Thymus (tissue), 14 donors: ENCODE results near the gene COMMD3. TPM values are rescaled to one million over a fixed set of nuclear protein-coding genes. Genes with fewer than 3 reads are reported as not detected.

Experiments used
- DNase-seq, 9 donors: peaks; one replicate each; pipeline ENCODE4 v3.0.0-alpha.2; 2013; ENCODE audit warnings: low spot score in 9 of 9, low read depth in 6 of 9, missing footprints in 1 of 9
- H3K27ac ChIP-seq, 2 donors: one replicate each; pipeline ENCODE4 v1.5.1; 2013; ENCODE audit warnings: control low read depth in 1 of 2, low read depth in 1 of 2, low read length in 1 of 2, mild to moderate bottlenecking in 1 of 2, moderate library complexity in 1 of 2
- H3K27me3 ChIP-seq, 2 donors: one replicate each; pipeline ENCODE4 v1.5.1; 2013; ENCODE audit warnings: low read length in 1 of 2; ENCODE audit not compliant: control insufficient read depth in 2 of 2, insufficient read depth in 1 of 2
- H3K36me3 ChIP-seq, 2 donors: one replicate each; pipeline ENCODE4 v1.5.1; 2013; ENCODE audit warnings: low read length in 1 of 2, mild to moderate bottlenecking in 1 of 2, moderate library complexity in 1 of 2; ENCODE audit not compliant: control insufficient read depth in 2 of 2, insufficient read depth in 2 of 2
- H3K4me1 ChIP-seq, 2 donors: one replicate each; pipeline ENCODE4 v1.5.1; 2013; ENCODE audit warnings: low read length in 2 of 2; ENCODE audit not compliant: control insufficient read depth in 2 of 2, insufficient read depth in 2 of 2
- H3K4me3 ChIP-seq, 2 donors: one replicate each; pipeline ENCODE4 v1.5.1; 2013; ENCODE audit warnings: low read length in 2 of 2, control low read depth in 1 of 2, mild to moderate bottlenecking in 1 of 2
- H3K9me3 ChIP-seq, 2 donors: one replicate each; pipeline ENCODE4 v1.5.1; 2013; ENCODE audit warnings: low read length in 1 of 2, mild to moderate bottlenecking in 1 of 2; ENCODE audit not compliant: control insufficient read depth in 2 of 2, insufficient read depth in 1 of 2
- WGBS: extraction: QIAGEN DNeasy Blood & Tissue Kit; methylation state at CpG from one replicate; pipeline ENCODE4 v1.1.7; 2013; 5-methylcytosine and 5-hydroxymethylcytosine counted together
- long read RNA-seq, 10 donors: transcript quantifications; one replicate each; lab custom pipeline, GENCODE V29; 2026
- polyA plus RNA-seq: library from polyadenylated mRNA; stranded (reverse); fragments of 200-250 nt; gene quantifications from one replicate; pipeline ENCODE4 v1.2.3, GENCODE V29; 2013
- total RNA-seq: library from RNA; stranded (reverse); fragments of 120-200 nt; gene quantifications from one replicate; pipeline ENCODE4 v1.2.4, GENCODE V29; 2013
- donor health status: healthy.

Gene COMMD3
- total RNA-seq (130 TPM), polyA plus RNA-seq (132 TPM)
- long read RNA-seq, donor 1, transcript COMMD3-201 (8 exons, 1,342 nt), result major isoform, 10 of 11 reads
- long read RNA-seq, donor 1, partial matches to known transcripts, result 0 of 11 reads
- long read RNA-seq, donor 1, other reads (novel, unspliced or antisense), result 0 of 11 reads
- long read RNA-seq, donor 2, result 0 reads
- long read RNA-seq, donor 3, transcript COMMD3-206 (4 exons, 1,344 nt), result minor isoform, 11 of 137 reads
- long read RNA-seq, donor 3, transcript COMMD3-201 (8 exons, 1,342 nt), result major isoform, 98 of 137 reads
- long read RNA-seq, donor 3, transcript COMMD3-205 (5 exons, 1,407 nt), result minor isoform, 12 of 137 reads
- long read RNA-seq, donor 3, partial matches to known transcripts, result 0 of 137 reads
- long read RNA-seq, donor 3, other reads (novel, unspliced or antisense), result 7 of 137 reads
- long read RNA-seq, donor 4, transcript COMMD3-201 (8 exons, 1,342 nt), result major isoform, 23 of 25 reads
- long read RNA-seq, donor 4, partial matches to known transcripts, result 0 of 25 reads
- long read RNA-seq, donor 4, other reads (novel, unspliced or antisense), result 0 of 25 reads
- long read RNA-seq, donor 5, transcript COMMD3-206 (4 exons, 1,344 nt), result minor isoform, 5 of 128 reads
- long read RNA-seq, donor 5, transcript COMMD3-205 (5 exons, 1,407 nt), result minor isoform, 11 of 128 reads
- long read RNA-seq, donor 5, transcript COMMD3-201 (8 exons, 1,342 nt), result major isoform, 84 of 128 reads
- long read RNA-seq, donor 5, partial matches to known transcripts, result 6 of 128 reads
- long read RNA-seq, donor 5, other reads (novel, unspliced or antisense), result 11 of 128 reads
- long read RNA-seq, donor 6, transcript COMMD3-201 (8 exons, 1,342 nt), result major isoform, 39 of 47 reads
- long read RNA-seq, donor 6, partial matches to known transcripts, result 0 of 47 reads
- long read RNA-seq, donor 6, other reads (novel, unspliced or antisense), result 0 of 47 reads
- long read RNA-seq, donor 7, transcript COMMD3-201 (8 exons, 1,342 nt), result major isoform, 34 of 42 reads
- long read RNA-seq, donor 7, partial matches to known transcripts, result 0 of 42 reads
- long read RNA-seq, donor 7, other reads (novel, unspliced or antisense), result 0 of 42 reads
- long read RNA-seq, donor 8, transcript COMMD3-201 (8 exons, 1,342 nt), result major isoform, 12 of 15 reads
- long read RNA-seq, donor 8, partial matches to known transcripts, result 0 of 15 reads
- long read RNA-seq, donor 8, other reads (novel, unspliced or antisense), result 0 of 15 reads
- long read RNA-seq, donor 9, transcript COMMD3-201 (8 exons, 1,342 nt), result major isoform, 28 of 40 reads
- long read RNA-seq, donor 9, transcript COMMD3-205 (5 exons, 1,407 nt), result minor isoform, 6 of 40 reads
- long read RNA-seq, donor 9, partial matches to known transcripts, result 0 of 40 reads
- long read RNA-seq, donor 9, other reads (novel, unspliced or antisense), result 0 of 40 reads
- long read RNA-seq, donor 10, transcript COMMD3-205 (5 exons, 1,407 nt), result minor isoform, 6 of 50 reads
- long read RNA-seq, donor 10, transcript COMMD3-201 (8 exons, 1,342 nt), result major isoform, 34 of 50 reads
- long read RNA-seq, donor 10, partial matches to known transcripts, result 5 of 50 reads
- long read RNA-seq, donor 10, other reads (novel, unspliced or antisense), result 0 of 50 reads

GRCh38 chr10:22316286-22317075, at the start of gene COMMD3:
Gene COMMD3, plus strand, starts transcription at chr10:22316388. Its CDS starts 30 bp downstream, at chr10:22316418.
- peaks cover 0 to 8% of the 10 kb centered on the region in 2 donors for H3K4me1 ChIP-seq
- H3K27me3 ChIP-seq, result peaks cover 21 to 34% of the 10 kb centered on the region in 2 donors
- H3K27ac ChIP-seq, result peak within 1 kb of the TSS; percentile 94 to 95
- peak within 1 kb of the TSS; percentile 94 to 97 for H3K4me3 ChIP-seq
- no peaks in the 10 kb centered on the region for H3K36me3 ChIP-seq
- DNase-seq, result peak in 5 of 9 donors; percentile 86 to 95 (median 90)
- no peaks in the 10 kb centered on the region for H3K9me3 ChIP-seq
- WGBS, result under 1% methylated on average over 63 of the region's 63 CpGs

- no peaks in the 10 kb centered on the region for H3K4me1 ChIP-seq
- WGBS, result 41% methylated on average over 2 of the region's 2 CpGs
- no peaks in the 10 kb centered on the region for H3K27me3 ChIP-seq
- no peaks in the 10 kb centered on the region for H3K36me3 ChIP-seq
- no peak overlapping the region for H3K27ac ChIP-seq
- H3K4me3 ChIP-seq, result no peak overlapping the region
- no peak for DNase-seq
- no peaks in the 10 kb centered on the region for H3K9me3 ChIP-seq
Observed at GRCh38 chr10:22268503-22268902, 47.7 kb upstream of the COMMD3 start.

GRCh38 chr10:22271786-22272185, 44.4 kb upstream of the COMMD3 start:
- WGBS, result 99% methylated on average over 6 of the region's 6 CpGs

GRCh38 chr10:22278441-22278782, 37.8 kb upstream of the COMMD3 start:
- Histone ChIP-seq H3K27me3 (peaks cover 0 to 5% of the 10 kb centered on the region in 2 donors), H3K4me3 (no peak overlapping the region), H3K4me1 (no peaks in the 10 kb centered on the region), H3K9me3 (no peaks in the 10 kb centered on the region), H3K27ac (no peak overlapping the region), H3K36me3 (no peaks in the 10 kb centered on the region)
- no peak for DNase-seq
- WGBS, result over 99% methylated on average over 4 of the region's 4 CpGs

More at GRCh38 chr10:22271786-22272185, 44.4 kb upstream of the COMMD3 start:
- Histone ChIP-seq H3K4me1 (no peaks in the 10 kb centered on the region), H3K9me3 (no peaks in the 10 kb centered on the region), H3K4me3 (no peak overlapping the region), H3K36me3 (no peaks in the 10 kb centered on the region), H3K27ac (no peak overlapping the region), H3K27me3 (no peaks in the 10 kb centered on the region)
- no peak for DNase-seq

GRCh38 chr10:22280078-22280477, 36.1 kb upstream of the COMMD3 start:
- Histone ChIP-seq H3K27me3 (peaks cover 0 to 5% of the 10 kb centered on the region in 2 donors), H3K4me3 (no peak overlapping the region), H3K27ac (no peak overlapping the region), H3K36me3 (no peaks in the 10 kb centered on the region), H3K9me3 (no peaks in the 10 kb centered on the region), H3K4me1 (no peaks in the 10 kb centered on the region)
- 93% methylated on average over 6 of the region's 6 CpGs for WGBS
- no peak for DNase-seq

- no peak overlapping the region for H3K27ac ChIP-seq
- no peak for DNase-seq
- H3K27me3 ChIP-seq, result peaks cover 0 to 3% of the 10 kb centered on the region in 2 donors
- no peaks in the 10 kb centered on the region for H3K9me3 ChIP-seq
- no peaks in the 10 kb centered on the region for H3K36me3 ChIP-seq
- H3K4me1 ChIP-seq, result no peaks in the 10 kb centered on the region
- H3K4me3 ChIP-seq, result no peak overlapping the region
- 97% methylated on average over 3 of the region's 3 CpGs for WGBS
Observed at GRCh38 chr10:22285130-22285529, 31.1 kb upstream of the COMMD3 start.

GRCh38 chr10:22293747-22294404, 22.3 kb upstream of the COMMD3 start:
- WGBS, result 98% methylated on average over 3 of the region's 3 CpGs
- Histone ChIP-seq H3K4me3 (no peak overlapping the region), H3K9me3 (no peaks in the 10 kb centered on the region), H3K27me3 (no peaks in the 10 kb centered on the region), H3K4me1 (no peaks in the 10 kb centered on the region), H3K36me3 (no peaks in the 10 kb centered on the region), H3K27ac (no peak overlapping the region)
- DNase-seq, result no peak
